ENCODE measurements around the gene ELMOD2.

- TF ChIP-seq CTCF (IDR thresholded peaks at IDR 0.05): no peak
- TF ChIP-seq POLR2A (IDR thresholded peaks at IDR 0.05): no peak
These were observed 76.4 kb downstream of the ELMOD2 start for GRCh38 chr4:140600408-140600807.
